ENCODE data around the gene RND2.

The RND2 gene

DNA sequence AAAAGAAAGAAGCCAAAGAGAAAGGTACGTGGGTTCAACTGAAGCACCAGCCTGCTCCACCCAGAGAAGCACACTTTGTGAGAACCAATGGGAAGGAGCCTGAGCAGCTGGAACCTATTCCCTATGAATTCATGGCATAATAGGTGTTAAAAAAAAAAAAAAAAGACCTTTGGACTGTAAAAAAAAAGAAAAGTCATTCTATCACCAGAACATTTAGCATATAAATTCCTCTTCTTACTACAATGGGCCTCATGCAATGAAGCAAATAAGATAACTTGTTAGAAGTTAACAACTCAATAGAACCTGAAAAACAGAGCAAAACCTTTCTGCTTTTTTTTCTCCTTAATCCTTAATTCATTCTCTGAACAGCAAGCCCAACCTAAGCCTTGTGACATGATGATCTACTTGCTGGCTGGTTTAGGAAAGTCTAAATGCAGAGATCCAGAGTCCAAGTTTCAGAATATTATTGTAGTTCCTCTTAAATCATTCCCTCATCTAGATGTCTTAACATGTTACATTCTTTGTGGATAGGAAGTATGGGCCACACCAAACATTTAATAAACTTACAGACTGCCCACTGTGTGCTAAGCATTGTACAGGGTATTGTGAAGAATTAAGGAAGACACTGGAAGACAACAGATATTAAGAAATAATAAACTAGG, 54.7 kb downstream of the RND2 start:
- DNase-seq (ENCODE audit: low spot score): no peak

All from HuH-7 (cell line).